ENCODE data around the gene FAM219A. TPM values are rescaled to one million over a fixed set of nuclear protein-coding genes. Genes with fewer than 3 reads are reported as not detected.

The FAM219A gene
- total RNA-seq, 2 donors from 2014 or later: 9.8 to 15.0 TPM

DNA sequence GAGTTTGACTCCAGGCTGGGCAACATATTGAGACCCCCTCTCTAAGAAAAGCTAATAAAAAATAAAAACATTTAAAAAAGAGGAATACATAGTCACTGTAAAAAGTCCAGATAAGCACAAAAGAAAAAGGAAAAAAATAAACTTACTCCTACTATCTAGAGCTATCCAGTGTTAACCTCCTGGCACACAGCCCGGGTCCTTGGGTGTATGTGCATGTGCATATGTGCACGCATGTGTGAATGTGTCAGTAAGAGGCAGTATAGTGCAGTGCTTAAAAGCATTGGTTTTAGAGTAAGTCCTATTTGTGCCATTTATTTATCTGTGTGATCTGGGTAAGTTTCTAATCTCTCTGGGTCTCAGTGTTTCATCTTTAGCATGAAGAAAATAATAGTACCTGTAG, 26.7 kb downstream of the FAM219A start:
- Mint-ChIP-seq H3K9me3 (no peaks in the 10 kb centered on the region), H3K36me3 (no peaks in the 10 kb centered on the region), H3K27ac (no peak overlapping the region)
- no peak for DNase-seq (ENCODE audit: low spot score in 2 of 2)
- ATAC-seq: no peak

DNA sequence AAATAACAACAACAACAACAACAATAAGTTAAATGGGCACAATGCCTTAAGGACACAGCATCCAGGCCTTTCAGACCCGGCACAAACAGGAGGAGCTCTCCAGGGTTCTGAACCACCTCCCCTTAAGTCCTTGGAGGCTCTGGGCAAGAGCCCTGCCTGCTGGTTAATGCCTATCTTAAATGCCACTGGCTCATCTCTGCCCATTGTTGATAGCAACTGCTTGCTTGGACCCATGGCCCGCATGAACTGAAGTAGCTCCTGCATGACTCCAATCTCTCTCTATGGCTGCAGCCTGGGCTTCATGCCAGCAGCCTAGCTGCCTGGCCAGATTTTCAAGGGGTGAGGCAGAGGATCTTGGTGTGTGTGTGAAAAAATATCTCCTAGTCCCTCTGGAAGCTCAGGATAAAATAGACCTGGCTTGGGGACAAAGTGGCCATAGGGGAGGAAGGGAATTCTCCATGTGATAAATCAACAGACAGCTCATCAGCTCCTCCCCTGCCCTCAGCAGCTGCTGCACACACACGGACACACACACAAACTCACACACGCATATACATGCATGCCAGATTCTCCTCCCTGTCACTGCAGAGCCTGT, 27.4 kb downstream of the FAM219A start:
- Mint-ChIP-seq H3K9me3 (no peaks in the 10 kb centered on the region), H3K27ac (no peak overlapping the region), H3K36me3 (no peaks in the 10 kb centered on the region)
- DNase-seq (ENCODE audit: low spot score in 2 of 2): peak in 1 of 2 donors; percentile 29
- no peak for ATAC-seq

DNA sequence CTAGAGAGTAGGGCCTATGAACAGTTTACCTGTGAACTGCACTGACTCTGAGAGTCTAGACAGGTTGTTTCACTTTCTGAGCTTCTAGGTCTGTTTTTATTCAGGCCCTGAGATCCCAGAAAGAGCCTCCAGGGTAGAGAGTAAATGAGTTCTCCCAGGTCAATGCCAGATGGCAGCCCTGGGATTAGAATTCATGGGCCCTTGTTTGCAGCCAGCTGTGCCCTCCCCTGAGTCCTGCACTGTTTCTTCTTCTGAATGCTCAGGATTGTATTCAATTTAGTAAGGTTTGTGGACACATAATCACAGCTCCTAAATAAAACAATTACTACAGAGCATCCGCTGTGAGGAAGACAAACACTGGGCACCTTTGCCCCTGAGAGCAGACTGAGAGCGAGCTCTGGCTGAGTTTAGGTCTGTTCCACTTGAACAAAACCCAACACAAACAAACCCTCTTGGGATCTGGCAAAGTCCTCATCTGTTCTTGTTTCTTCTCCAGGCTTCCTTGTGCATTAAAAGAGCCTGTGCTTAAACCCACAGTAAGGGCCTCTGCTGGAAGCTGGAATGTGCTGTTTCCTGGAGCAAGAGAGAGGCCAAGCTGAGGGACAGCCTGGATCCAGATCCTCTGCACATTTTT, 29.9 kb downstream of the FAM219A start:
- no peak overlapping the region for H3K27ac Mint-ChIP-seq
- no peak for DNase-seq (ENCODE audit: low spot score in 2 of 2)
- ATAC-seq: no peak
- no peaks in the 10 kb centered on the region for H3K36me3 Mint-ChIP-seq
- H3K9me3 Mint-ChIP-seq: no peaks in the 10 kb centered on the region

DNA sequence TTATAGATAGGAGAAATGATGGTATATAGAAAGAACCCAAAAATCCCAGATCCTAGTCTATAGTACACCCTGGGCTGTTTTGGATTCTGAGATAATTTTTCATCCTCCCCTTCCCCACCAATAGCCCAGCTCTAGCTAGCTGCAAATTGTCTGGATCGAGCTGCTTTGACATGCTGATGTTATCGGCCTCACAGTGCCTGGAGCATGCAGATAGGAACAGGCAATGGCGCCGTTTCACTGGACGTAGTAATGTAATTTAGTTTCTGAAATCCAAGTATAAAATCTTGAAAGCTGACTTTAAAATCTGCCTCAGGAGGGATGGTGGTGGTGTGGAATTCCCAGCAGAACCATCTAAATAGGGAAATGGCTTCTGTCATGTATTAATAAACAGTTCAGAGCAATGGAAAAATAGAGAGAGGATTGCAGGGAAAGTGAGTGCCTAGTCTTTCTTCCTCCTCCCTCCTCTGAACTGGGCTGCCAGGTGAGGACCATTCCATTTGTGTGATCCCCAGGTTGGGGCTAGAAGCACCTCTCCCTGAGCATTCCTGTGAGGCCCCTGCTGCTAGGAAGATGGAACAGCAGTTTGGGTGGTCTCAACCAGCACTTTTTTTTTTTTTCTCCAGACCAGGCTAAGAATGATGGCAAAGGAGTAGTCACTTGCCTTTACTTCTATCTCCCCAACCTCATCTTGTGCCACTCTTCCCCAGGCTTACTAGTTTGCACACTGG, 31.9 kb downstream of the FAM219A start:
- Mint-ChIP-seq H3K27ac (no peak overlapping the region), H3K9me3 (no peaks in the 10 kb centered on the region), H3K36me3 (no peaks in the 10 kb centered on the region)
- DNase-seq (ENCODE audit: low spot score in 2 of 2) (no peak), ATAC-seq (no peak)

DNA sequence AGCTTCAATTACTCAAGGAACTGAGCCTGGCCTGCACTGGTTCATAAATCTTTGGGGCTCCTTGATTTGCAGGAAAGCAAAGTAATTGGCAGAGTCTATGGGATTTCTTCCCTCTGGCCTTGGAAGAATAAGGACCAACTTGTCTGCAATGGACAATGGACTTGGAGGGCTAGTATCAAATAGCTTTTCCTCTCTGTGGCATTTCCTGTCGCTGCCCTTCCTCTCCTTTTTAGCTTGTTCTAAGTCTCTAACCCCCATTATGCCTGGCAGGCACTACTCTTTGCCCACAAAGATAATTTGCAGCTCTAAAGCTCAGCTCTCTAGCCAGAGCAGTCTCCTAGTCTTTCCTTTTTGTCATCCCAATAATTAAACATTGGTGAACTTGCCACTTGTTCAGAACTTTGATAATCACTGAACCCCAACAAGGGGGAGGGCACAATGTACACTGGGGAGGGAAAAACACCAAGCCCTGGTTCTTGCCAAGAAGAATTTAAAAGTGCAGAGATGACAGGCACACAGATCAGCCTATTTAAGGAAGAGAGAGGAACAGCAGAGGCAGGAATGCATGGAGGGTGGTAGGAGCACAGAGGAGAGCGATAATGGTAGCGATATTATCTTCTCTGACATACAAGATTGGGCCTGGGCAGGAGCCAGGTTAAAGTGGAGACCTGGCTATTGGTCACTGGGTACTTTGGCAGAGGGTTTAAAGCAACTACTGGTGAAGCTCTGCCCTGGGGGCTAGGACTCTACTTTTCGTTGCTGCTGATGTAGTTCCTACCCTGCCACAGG, 38.5 kb downstream of the FAM219A start:
- ATAC-seq (no peak), DNase-seq (ENCODE audit: low spot score in 2 of 2) (no peak)
- H3K27ac Mint-ChIP-seq: no peak overlapping the region
- no peaks in the 10 kb centered on the region for H3K9me3 Mint-ChIP-seq
- H3K36me3 Mint-ChIP-seq: no peaks in the 10 kb centered on the region

DNA sequence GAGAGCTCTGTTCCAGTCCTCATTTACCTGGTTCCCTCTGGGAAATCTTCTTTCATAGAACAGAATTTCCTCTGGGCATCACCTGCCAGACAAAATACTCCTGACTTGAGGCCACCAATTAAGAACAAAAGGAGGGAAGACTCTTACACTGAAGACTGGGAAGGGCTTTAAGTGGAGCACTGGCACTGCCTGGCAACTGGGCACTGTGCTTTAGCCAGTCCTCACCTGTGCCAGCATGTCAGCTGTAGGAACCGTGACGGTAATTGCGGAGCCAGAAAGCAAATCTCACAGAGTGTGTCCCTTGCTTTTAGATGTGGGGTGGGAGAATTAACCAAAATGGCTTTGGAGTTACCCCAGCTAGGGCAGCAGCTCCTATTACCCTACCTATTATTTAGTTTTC, 40.6 kb downstream of the FAM219A start:
- no peaks in the 10 kb centered on the region for H3K9me3 Mint-ChIP-seq
- no peak for DNase-seq (ENCODE audit: low spot score in 2 of 2)
- ATAC-seq: no peak
- no peaks in the 10 kb centered on the region for H3K36me3 Mint-ChIP-seq
- H3K27ac Mint-ChIP-seq: no peak overlapping the region

DNA sequence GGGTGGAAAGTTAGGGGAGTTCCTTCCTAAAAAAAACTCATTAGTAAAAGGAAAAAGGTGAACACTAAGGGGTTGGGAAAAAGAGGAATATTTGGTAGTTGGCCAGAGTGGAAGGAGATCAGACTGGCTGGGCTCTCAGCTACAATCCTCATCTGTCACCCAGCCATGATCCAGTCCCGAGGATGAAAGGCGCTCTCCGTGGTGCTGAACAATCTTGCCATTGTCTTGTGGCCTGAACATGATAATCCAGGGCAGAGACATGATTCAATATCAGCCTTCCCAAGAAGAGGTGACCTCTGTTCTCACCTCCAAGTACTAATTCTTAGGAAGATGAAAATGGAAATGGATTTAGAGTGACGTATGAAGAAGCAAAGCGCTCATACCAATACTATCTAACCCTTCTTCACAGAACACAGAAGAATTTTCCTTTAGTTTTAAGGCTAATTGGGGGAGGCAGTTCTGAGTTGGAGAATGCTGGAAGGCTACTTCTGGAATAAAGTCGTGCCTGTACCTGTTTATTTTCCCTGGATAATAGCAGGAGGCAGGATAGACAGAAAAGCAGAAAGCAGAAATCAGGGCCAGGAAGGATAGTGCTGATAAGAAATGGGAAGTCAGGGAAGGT, 45.0 kb downstream of the FAM219A start:
- no peak for ATAC-seq
- no peaks in the 10 kb centered on the region for H3K36me3 Mint-ChIP-seq
- H3K9me3 Mint-ChIP-seq: no peaks in the 10 kb centered on the region

DNA sequence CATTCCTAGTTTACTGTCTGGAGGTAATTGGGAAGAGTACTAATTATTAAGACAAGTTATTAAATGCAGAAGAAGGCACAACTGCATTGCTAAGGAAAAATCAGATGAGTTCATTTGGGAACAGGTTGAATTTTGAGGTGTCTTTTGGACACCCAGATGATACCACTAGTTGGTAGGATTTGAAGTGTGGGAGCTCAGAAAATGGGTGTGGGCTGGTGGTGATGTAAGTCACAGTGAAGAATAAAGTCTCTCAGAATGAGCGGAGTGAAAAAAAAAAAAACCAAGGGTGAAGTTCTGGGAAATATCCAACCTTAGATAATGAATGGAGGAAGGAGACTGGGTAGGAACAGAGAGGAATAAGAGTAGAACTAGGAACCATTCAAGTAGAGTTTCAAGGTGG, 46.0 kb downstream of the FAM219A start:
- no peaks in the 10 kb centered on the region for H3K36me3 Mint-ChIP-seq
- DNase-seq (ENCODE audit: low spot score in 2 of 2) (no peak), ATAC-seq (no peak)
- H3K9me3 Mint-ChIP-seq: no peaks in the 10 kb centered on the region
- no peak overlapping the region for H3K27ac Mint-ChIP-seq

More for the DNA sequence above, 45.0 kb downstream of the FAM219A start:
- DNase-seq (ENCODE audit: low spot score in 2 of 2): peak in 1 of 2 donors; percentile 58
- no peak overlapping the region for H3K27ac Mint-ChIP-seq

DNA sequence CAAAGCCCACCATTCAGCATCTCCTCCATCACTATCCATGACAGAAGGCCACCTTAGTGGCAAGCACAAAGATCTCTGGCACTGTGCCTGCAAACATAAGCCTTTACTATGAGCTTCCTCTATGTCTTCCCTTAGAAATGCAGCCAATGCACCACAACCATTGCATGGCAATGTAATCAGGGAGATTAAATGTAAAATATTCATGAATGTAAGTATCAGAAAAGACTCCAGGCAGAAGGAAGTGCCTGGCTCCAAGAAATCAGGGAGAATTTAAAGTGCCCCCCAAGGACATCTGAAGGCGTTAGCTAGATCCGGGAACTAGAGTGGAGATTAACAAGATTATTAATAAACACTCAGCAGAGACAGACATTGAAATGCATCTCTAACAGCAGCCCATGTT, 49.2 kb downstream of the FAM219A start:
- DNase-seq (ENCODE audit: low spot score in 2 of 2) (no peak), ATAC-seq (no peak)
- H3K27ac Mint-ChIP-seq: no peak overlapping the region
- no peaks in the 10 kb centered on the region for H3K9me3 Mint-ChIP-seq
- H3K36me3 Mint-ChIP-seq: no peaks in the 10 kb centered on the region

DNA sequence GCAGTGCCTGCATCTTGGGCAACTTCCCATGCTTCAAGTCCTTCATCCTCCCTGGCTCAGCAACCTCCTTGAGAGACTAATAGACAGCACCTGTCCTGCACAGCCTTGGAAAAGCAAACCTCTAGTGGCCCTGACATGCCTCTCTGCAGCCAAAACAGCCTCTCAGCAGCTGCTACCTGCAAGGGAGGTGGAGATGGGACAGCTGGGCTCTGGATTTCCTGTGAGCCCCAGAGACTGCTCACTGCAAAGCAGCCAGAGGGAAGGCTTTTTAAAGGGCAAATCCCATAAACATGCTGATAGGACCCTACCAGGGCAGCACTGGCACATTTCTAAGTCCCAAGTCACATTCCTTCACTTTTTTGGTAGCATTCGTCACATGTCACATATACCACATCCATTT, 50.2 kb downstream of the FAM219A start:
- H3K36me3 Mint-ChIP-seq: no peaks in the 10 kb centered on the region

DNA sequence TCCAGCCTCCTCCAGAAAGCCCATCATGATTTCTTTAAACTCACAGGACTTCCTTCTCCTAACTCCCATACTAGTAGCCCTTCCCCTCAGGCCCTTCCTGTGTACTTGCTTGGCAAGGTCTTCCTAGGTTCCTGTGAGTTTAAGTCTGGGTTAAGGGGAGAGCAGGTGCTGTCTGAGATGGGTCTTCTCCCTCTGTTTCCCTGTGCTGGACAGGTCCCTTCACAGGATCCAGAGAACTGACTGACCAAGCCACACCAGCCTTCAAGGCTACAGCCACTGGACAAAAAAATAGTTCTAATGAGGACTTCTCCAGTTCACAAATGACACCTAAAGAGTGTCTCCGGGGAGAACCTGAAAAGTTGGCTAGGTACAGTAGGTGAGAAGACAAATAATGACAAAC, 52.2 kb downstream of the FAM219A start:
- Mint-ChIP-seq H3K36me3 (no peaks in the 10 kb centered on the region), H3K27ac (no peak overlapping the region), H3K9me3 (no peaks in the 10 kb centered on the region)
- DNase-seq (ENCODE audit: low spot score in 2 of 2) (no peak), ATAC-seq (no peak)

More for the DNA sequence above, 50.2 kb downstream of the FAM219A start:
- no peak for DNase-seq (ENCODE audit: low spot score in 2 of 2)
- no peak for ATAC-seq
- Mint-ChIP-seq H3K27ac (no peak overlapping the region), H3K9me3 (no peaks in the 10 kb centered on the region)

DNA sequence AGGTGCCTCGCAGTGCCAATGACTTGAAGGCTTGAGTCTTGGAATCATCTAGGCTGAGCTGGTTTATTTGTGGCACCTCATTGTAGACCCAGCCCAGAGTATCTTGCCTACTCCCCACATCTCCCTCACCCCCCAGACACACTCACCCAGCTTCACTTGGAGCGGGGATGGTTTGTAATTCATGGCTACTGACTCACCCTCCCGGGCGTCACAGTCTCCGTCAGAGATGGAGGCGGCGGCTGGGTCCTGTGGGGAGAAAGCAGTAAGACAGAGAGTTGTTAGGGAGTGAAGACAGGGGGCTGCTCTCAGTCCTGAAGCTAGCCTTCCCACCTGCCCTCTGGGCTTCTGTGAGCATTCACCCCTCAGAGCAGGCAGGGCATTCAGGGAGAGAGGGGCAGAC, 52.7 kb downstream of the FAM219A start:
- no peak for DNase-seq (ENCODE audit: low spot score in 2 of 2)
- Mint-ChIP-seq H3K9me3 (no peaks in the 10 kb centered on the region), H3K36me3 (no peaks in the 10 kb centered on the region), H3K27ac (no peak overlapping the region)
- ATAC-seq: no peak

DNA sequence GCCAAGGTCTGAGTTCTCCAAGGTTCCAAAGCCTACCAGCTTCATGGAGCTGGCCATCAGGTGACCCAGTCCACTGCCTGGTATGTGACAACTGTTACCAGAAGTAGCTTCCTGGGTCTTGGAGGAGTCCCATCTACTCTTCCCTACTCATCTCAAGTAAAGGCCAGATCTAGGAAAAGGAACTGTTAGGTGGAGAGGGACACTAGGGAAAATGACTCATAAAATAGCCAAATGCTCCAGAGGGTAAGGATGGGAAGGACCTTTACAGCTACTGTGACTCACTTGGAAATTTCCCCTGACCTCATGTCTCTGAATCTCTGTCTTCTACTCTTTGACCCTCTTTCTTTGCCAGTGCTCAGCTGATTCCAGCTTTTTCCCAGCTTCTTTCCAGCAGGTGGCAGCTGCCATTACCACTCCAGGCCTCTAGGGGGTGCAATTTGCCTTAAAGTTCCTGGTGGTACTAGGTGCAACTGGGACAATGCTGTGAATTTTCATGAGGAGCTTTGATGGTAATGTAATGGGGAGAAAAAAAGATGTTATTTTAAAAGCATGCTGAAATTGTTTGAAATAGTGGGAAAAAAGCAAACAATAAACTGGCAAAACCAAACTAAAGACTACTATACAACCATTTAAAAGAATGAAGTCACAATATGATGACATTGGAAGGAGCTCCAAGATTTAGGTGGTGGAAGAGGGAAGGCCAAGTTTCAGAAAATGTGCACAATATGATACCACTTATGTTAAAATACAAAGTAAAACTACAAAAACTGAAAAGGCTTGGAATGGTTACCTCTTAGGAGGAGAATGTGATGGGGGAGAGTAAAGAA, 54.6 kb downstream of the FAM219A start:
- Mint-ChIP-seq H3K27ac (no peak overlapping the region), H3K36me3 (no peaks in the 10 kb centered on the region), H3K9me3 (no peaks in the 10 kb centered on the region)
- peak in 1 of 2 donors; percentile 66 for DNase-seq (ENCODE audit: low spot score in 2 of 2)
- ATAC-seq: peak in 1 of 2 donors; percentile 33

DNA sequence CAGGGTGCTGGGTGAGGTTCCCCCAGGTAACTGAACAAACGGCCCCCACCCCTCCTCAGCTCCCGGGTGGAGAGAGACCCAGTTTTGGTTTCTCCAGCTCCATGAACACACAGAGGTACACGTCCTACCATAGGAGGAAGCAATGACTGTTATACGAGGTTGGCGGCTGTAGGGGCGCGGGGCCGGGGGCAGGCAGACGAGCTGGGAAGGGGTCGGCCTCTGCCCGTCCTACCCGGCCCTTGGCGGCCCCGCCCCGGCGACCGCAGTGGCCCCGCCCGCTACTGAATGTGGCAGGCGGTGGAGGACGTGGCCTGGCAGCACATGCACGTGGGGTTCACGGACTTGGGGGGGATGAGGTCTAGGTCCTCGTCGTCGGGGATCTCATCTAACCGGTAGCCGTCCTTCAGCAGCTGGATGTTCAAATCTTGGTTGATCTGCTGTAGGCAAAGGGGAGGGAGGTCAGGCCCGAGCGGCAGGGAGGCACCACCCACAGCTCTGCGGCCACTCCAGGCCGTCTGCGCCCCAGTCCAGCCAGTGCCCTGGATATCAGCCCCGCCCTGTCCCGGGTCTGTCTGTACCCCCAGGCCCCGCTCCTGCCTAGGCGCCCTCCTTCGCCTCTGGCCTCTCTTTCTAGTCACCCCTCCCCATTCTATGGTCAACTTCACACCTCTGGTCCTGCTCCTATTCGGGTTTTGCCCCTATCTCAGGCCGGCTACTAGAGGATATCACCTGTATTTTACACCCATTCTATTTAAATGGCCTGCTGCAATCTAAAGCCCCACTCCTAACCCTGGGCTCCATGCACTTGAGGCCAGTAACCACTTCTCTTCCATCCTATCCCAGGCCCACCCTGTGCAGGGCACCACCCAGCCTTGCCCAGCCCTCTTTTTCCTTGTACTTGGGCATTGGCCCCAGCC, 57.4 kb downstream of the FAM219A start:
- H3K36me3 Mint-ChIP-seq: no peaks in the 10 kb centered on the region
- DNase-seq (ENCODE audit: low spot score in 2 of 2) (no peak), ATAC-seq (no peak)
- H3K9me3 Mint-ChIP-seq: no peaks in the 10 kb centered on the region
- no peak overlapping the region for H3K27ac Mint-ChIP-seq

DNA sequence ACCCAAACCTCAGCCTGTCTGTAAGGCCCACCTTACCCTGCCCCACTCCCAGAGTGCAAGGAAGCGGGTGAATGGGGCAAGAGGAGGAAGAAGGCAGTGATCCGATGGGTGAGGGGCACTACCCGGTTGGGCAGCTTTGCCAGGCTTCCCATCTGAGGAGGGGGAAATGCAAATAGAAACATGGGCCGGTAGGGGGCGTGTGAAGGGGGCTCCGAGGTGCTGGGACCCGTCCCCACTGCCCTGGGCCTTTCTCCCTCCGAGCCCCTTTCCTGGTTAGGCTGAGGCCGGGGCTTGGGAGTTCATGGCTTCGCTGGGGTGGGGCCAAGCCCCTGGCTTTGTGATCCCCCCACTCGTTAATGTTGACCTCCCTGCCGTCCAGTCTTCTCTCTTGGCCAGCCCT, 58.1 kb downstream of the FAM219A start:
- Mint-ChIP-seq H3K36me3 (no peaks in the 10 kb centered on the region), H3K27ac (no peak overlapping the region), H3K9me3 (no peaks in the 10 kb centered on the region)
- DNase-seq (ENCODE audit: low spot score in 2 of 2) (no peak), ATAC-seq (no peak)
